ENCODE data around the gene FTCDNL1. TPM values are rescaled to one million over a fixed set of nuclear protein-coding genes. Genes with fewer than 3 reads are reported as not detected.

FTCDNL1 gene
- polyA plus RNA-seq, 1 donor (not counting 4 experiments of a cell fraction or from before 2014, with no cell fraction given) = 0.96 TPM

- TF ChIP-seq, protein P1, sequence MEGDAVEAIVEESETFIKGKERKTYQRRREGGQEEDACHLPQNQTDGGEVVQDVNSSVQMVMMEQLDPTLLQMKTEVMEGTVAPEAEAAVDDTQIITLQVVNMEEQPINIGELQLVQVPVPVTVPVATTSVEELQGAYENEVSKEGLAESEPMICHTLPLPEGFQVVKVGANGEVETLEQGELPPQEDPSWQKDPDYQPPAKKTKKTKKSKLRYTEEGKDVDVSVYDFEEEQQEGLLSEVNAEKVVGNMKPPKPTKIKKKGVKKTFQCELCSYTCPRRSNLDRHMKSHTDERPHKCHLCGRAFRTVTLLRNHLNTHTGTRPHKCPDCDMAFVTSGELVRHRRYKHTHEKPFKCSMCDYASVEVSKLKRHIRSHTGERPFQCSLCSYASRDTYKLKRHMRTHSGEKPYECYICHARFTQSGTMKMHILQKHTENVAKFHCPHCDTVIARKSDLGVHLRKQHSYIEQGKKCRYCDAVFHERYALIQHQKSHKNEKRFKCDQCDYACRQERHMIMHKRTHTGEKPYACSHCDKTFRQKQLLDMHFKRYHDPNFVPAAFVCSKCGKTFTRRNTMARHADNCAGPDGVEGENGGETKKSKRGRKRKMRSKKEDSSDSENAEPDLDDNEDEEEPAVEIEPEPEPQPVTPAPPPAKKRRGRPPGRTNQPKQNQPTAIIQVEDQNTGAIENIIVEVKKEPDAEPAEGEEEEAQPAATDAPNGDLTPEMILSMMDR (optimal IDR thresholded peaks at IDR 0.05 in 1 of 3, IDR thresholded peaks at IDR 0.05 in 1 of 3, conservative IDR thresholded peaks at IDR 0.05 in 1 of 3; ENCODE audit: extremely low read depth in 1 of 3, insufficient read depth in 2 of 3, low read length in 3 of 3) = no peak
- TF ChIP-seq EZH2 (IDR thresholded peaks at IDR 0.05; ENCODE audit: low read length) = no peak
- H3K4me2 ChIP-seq (ENCODE audit: control insufficient read depth, extremely low read depth, insufficient read depth, low read depth, low read length) = no peak overlapping the region
- H3K27ac ChIP-seq (ENCODE audit: control insufficient read depth, insufficient read depth, low read length) = no peak overlapping the region
- FAIRE-seq (no peak), DNase-seq (ENCODE audit: low read depth, low spot score) (no peak)
- no peaks in the 10 kb centered on the region for H3K79me2 ChIP-seq (ENCODE audit: control insufficient read depth, insufficient read depth, low read length)
- H3K9ac ChIP-seq (ENCODE audit: control insufficient read depth, extremely low read depth, insufficient read depth, low read length) = no peak overlapping the region
- dilution Hi-C loops (cut with MboI; ENCODE audit: extremely low pct_ligation_motif_present, low sequenced_read_pairs) = no loop called here
- no peak overlapping the region for H2AFZ ChIP-seq (ENCODE audit: control insufficient read depth, low read length)
- no peak overlapping the region for H3K4me3 ChIP-seq (ENCODE audit: control insufficient read depth in 2 of 3, extremely low read depth in 1 of 3, insufficient read depth in 2 of 3, low read depth in 1 of 3, low read length in 3 of 3)
- H3K9me3 ChIP-seq (ENCODE audit: control insufficient read depth, low read depth, low read length) = no peaks in the 10 kb centered on the region
- no peaks in the 10 kb centered on the region for H3K27me3 ChIP-seq (ENCODE audit: control insufficient read depth, extremely low read depth, insufficient read depth, low read length)
- H3K9me1 ChIP-seq (ENCODE audit: control insufficient read depth, extremely low read depth, insufficient read depth, low read length) = no peaks in the 10 kb centered on the region
- H4K20me1 ChIP-seq (ENCODE audit: control insufficient read depth, extremely low read depth, insufficient read depth, low read length) = no peaks in the 10 kb centered on the region
- H3K36me3 ChIP-seq (ENCODE audit: control insufficient read depth in 2 of 2, extremely low read depth in 1 of 2, insufficient read depth in 2 of 2, low read length in 2 of 2) = no peaks in the 10 kb centered on the region
- H3K4me1 ChIP-seq (ENCODE audit: control insufficient read depth, extremely low read depth, insufficient read depth, low read length) = no peaks in the 10 kb centered on the region
Measured at GRCh38 chr2:199744724-199745123, 106.3 kb downstream of the FTCDNL1 start.

DNA sequence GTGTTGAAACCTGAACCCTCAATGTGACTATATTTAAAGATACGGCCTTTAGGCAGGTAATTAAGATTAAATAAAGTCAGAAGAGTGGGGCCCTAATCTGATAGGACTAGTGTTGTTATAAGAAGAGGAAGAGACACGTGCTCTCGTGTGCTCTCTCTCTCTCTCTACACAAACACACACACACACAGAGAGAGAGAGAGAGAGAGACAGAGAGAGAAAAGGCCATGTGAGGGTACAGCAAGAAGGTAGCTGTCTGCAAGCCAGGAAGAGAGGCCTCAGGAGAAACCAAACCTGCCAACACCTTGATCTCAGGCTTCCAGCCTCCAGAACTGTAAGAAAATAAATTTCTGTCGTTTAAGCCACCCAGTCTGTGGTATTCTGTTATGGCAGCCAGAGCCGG, 106.7 kb downstream of the FTCDNL1 start:
- dilution Hi-C loops (cut with MboI; ENCODE audit: extremely low pct_ligation_motif_present, low sequenced_read_pairs) = no loop called here
- Histone ChIP-seq H4K20me1 (ENCODE audit: control insufficient read depth, extremely low read depth, insufficient read depth, low read length) (no peaks in the 10 kb centered on the region), H3K4me1 (ENCODE audit: control insufficient read depth, extremely low read depth, insufficient read depth, low read length) (no peaks in the 10 kb centered on the region), H3K27me3 (ENCODE audit: control insufficient read depth, extremely low read depth, insufficient read depth, low read length) (no peaks in the 10 kb centered on the region), H3K9me3 (ENCODE audit: control insufficient read depth, low read depth, low read length) (no peaks in the 10 kb centered on the region), H3K9me1 (ENCODE audit: control insufficient read depth, extremely low read depth, insufficient read depth, low read length) (no peaks in the 10 kb centered on the region), H3K9ac (ENCODE audit: control insufficient read depth, extremely low read depth, insufficient read depth, low read length) (no peak overlapping the region), H3K4me2 (ENCODE audit: control insufficient read depth, extremely low read depth, insufficient read depth, low read depth, low read length) (no peak overlapping the region), H2AFZ (ENCODE audit: control insufficient read depth, low read length) (no peak overlapping the region), H3K27ac (ENCODE audit: control insufficient read depth, insufficient read depth, low read length) (no peak overlapping the region), H3K79me2 (ENCODE audit: control insufficient read depth, insufficient read depth, low read length) (no peaks in the 10 kb centered on the region), H3K36me3 (ENCODE audit: control insufficient read depth in 2 of 2, extremely low read depth in 1 of 2, insufficient read depth in 2 of 2, low read length in 2 of 2) (no peaks in the 10 kb centered on the region), H3K4me3 (ENCODE audit: control insufficient read depth in 2 of 3, extremely low read depth in 1 of 3, insufficient read depth in 2 of 3, low read depth in 1 of 3, low read length in 3 of 3) (no peak overlapping the region)
- FAIRE-seq (no peak), DNase-seq (ENCODE audit: low read depth, low spot score) (no peak)
- TF ChIP-seq EZH2 (IDR thresholded peaks at IDR 0.05; ENCODE audit: low read length) = no peak
- TF ChIP-seq, protein P1 (optimal IDR thresholded peaks at IDR 0.05 in 1 of 3, IDR thresholded peaks at IDR 0.05 in 1 of 3, conservative IDR thresholded peaks at IDR 0.05 in 1 of 3; ENCODE audit: extremely low read depth in 1 of 3, insufficient read depth in 2 of 3, low read length in 3 of 3) = no peak
